Pancreas (tissue), 10 donors: ENCODE results near the gene SLC37A4. TPM values are rescaled to one million over a fixed set of nuclear protein-coding genes. Genes with fewer than 3 reads are reported as not detected.

Experiments
- ATAC-seq, 4 donors: fragments of 200-7000 bp; cut with Tn5 transposase; one replicate each; pipeline versions ENCODE4 v1.8.0 to v1.9.1; 2020; ENCODE audit warnings: mild to moderate bottlenecking in 4 of 4, moderate library complexity in 4 of 4
- DNase-seq, 6 donors: peaks; one replicate each; pipeline ENCODE4 v3.0.0-alpha.2; 2020
- FAIRE-seq: peaks from 2 replicates; lab custom pipeline; 2012; peaks lifted over from hg19 to GRCh38; lab: Jason Lieb, UNC
- H3K27ac ChIP-seq, 4 donors: fragments of 200-600 bp; sonication (generic); 1 replicate in 3 of 4; 2 replicates in 1 of 4; pipeline versions ENCODE4 v1.5.0 to v1.8.0; 2020
- H3K27me3 ChIP-seq, 4 donors: fragments of 200-600 bp; one replicate each; pipeline ENCODE4 v1.8.0; 2021
- H3K36me3 ChIP-seq, 3 donors: fragments of 200-600 bp; sonication (generic) in 1 of 3; one replicate each; pipeline versions ENCODE4 v1.5.0 to v1.8.0; 2020 to 2021
- H3K4me1 ChIP-seq, 3 donors: fragments of 200-600 bp; one replicate each; pipeline ENCODE4 v1.8.0; 2021
- H3K4me3 ChIP-seq, 4 donors: fragments of 200-600 bp; sonication (generic) in 2 of 4; one replicate each; pipeline versions ENCODE4 v1.5.0 to v1.8.0; 2020 to 2021
- H3K9me3 ChIP-seq, 4 donors: fragments of 200-600 bp; one replicate each; pipeline ENCODE4 v1.8.0; 2021
- CTCF ChIP-seq, 4 donors: fragments of 200-600 bp; sonication (generic) in 3 of 4; IDR thresholded peaks; one replicate each; pipeline versions ENCODE4 v1.5.0 to v1.8.0; 2021; ENCODE audit warnings: antibody characterized with exemption in 4 of 4
- WGBS, 2 donors: extraction: QIAGEN DNeasy Blood & Tissue Kit; methylation state at CpG; one replicate each; pipeline ENCODE4 v1.1.7; 2013; 5-methylcytosine and 5-hydroxymethylcytosine counted together
- intact Hi-C, 3 donors: fragments of 100-400 bp; cut with DNase I; formaldehyde crosslinking; loops; one replicate each; pipeline versions ENCODE4 v1.11.1 to v1.14.2; 2022
- polyA plus RNA-seq, 2 donors: library from polyadenylated mRNA; stranded (reverse); fragments of 200-250 nt; gene quantifications; one replicate each; pipeline ENCODE4 v1.2.3, GENCODE V29; 2013
- total RNA-seq, 6 donors: library from RNA; stranded (reverse); fragmentation: NEBNext Ultra II Directional in 4 of 6; extraction: Animal tissue kit (Norgen Biotek cat#: 25700) in 4 of 6; gene quantifications; one replicate each; pipeline versions ENCODE4 v1.2.1 to v1.2.4, GENCODE V29; 2021 to 2023
- donor health status: healthy with polysubstance abuse.
- donor health status: DM: no; HTN: no; CAD: no; lungs with moderate emphysema.
- donor health status: DM: no; HTN: no; CAD: no.
- donor health status: control.
- donor health status: control.
- donor health status: Bipolar disorder and iron deficiency.
- donor health status: DM: yes; HTN: yes; CAD: no.
- donor health status: DM: no; HTN: no; CAD: no.
- donor health status: DM: no; HTN: no; CAD: no.
- donor health status: DM: yes; HTN: yes; CAD: no.

Gene SLC37A4
- total and polyA plus RNA-seq, 8 donors, result 27.1 to 163 (median 38.0) TPM

- intact Hi-C loops, result no loop called here
- 74 to 76% methylated on average over 17 of the region's 17 CpGs for WGBS, 2 donors
- peak in 1 of 6 donors; percentile 48 for DNase-seq
- Histone ChIP-seq H3K9me3 (no peaks in the 10 kb centered on the region), H3K27ac (no peak overlapping the region), H3K36me3 (peaks cover 7 to 73% (median 56%) of the 10 kb centered on the region in 3 donors), H3K27me3 (no peaks in the 10 kb centered on the region), H3K4me3 (no peak overlapping the region), H3K4me1 (peaks cover 0 to 11% (median 0%) of the 10 kb centered on the region in 3 donors)
- ATAC-seq, result no peak
- no peak for FAIRE-seq
- no peak for TF ChIP-seq CTCF (IDR thresholded peaks at IDR 0.05)
Observed at GRCh38 chr11:119051440-119052162, 20.9 kb upstream of the SLC37A4 start.

- peak in 1 of 6 donors; percentile 59 for DNase-seq
- intact Hi-C loops, result no loop called here
- Histone ChIP-seq H3K4me1 (no peaks in the 10 kb centered on the region), H3K36me3 (peaks cover 9 to 86% (median 52%) of the 10 kb centered on the region in 3 donors), H3K9me3 (no peaks in the 10 kb centered on the region), H3K27me3 (no peaks in the 10 kb centered on the region), H3K27ac (no peak overlapping the region), H3K4me3 (no peak overlapping the region)
- FAIRE-seq, result no peak
- TF ChIP-seq CTCF (IDR thresholded peaks at IDR 0.05), result no peak
- ATAC-seq, result no peak
- WGBS, 2 donors, result 87 to 88% methylated on average over 7 of the region's 7 CpGs
Observed at GRCh38 chr11:119049081-119049480, 18.4 kb upstream of the SLC37A4 start.

- no peak for FAIRE-seq
- DNase-seq, result peak in 1 of 6 donors; percentile 42
- 92 to 93% methylated on average over 9 of the region's 9 CpGs for WGBS, 2 donors
Observed at GRCh38 chr11:119048644-119049043, 18.0 kb upstream of the SLC37A4 start.

GRCh38 chr11:119047205-119047604 lies 16.5 kb upstream of the SLC37A4 start:
- 93 to 95% methylated on average over 6 of the region's 6 CpGs for WGBS, 2 donors
- intact Hi-C loops, result no loop called here
- ATAC-seq (no peak), DNase-seq (peak in 1 of 6 donors; percentile 13), FAIRE-seq (no peak)
- Histone ChIP-seq H3K9me3 (no peaks in the 10 kb centered on the region), H3K27me3 (no peaks in the 10 kb centered on the region), H3K4me3 (no peak overlapping the region), H3K27ac (no peak overlapping the region), H3K4me1 (no peaks in the 10 kb centered on the region), H3K36me3 (peaks cover 6 to 69% (median 43%) of the 10 kb centered on the region in 3 donors)
- no peak for TF ChIP-seq CTCF (IDR thresholded peaks at IDR 0.05)

More at GRCh38 chr11:119048644-119049043, 18.0 kb upstream of the SLC37A4 start:
- no peaks in the 10 kb centered on the region for H3K4me1 ChIP-seq
- H3K4me3 ChIP-seq, result no peak overlapping the region
- peaks cover 9 to 82% (median 50%) of the 10 kb centered on the region in 3 donors for H3K36me3 ChIP-seq
- H3K27me3 ChIP-seq, result no peaks in the 10 kb centered on the region
- no peak for TF ChIP-seq CTCF (IDR thresholded peaks at IDR 0.05)
- H3K9me3 ChIP-seq, result no peaks in the 10 kb centered on the region
- H3K27ac ChIP-seq, result no peak overlapping the region
- no peak for ATAC-seq
- intact Hi-C loops, result no loop called here

GRCh38 chr11:119046489-119046888 lies 15.8 kb upstream of the SLC37A4 start:
- Histone ChIP-seq H3K4me1 (no peaks in the 10 kb centered on the region), H3K36me3 (peaks cover 6 to 61% (median 37%) of the 10 kb centered on the region in 3 donors), H3K27ac (no peak overlapping the region), H3K9me3 (no peaks in the 10 kb centered on the region), H3K27me3 (no peaks in the 10 kb centered on the region), H3K4me3 (no peak overlapping the region)
- DNase-seq (no peak), FAIRE-seq (no peak), ATAC-seq (no peak)
- 94 to 96% methylated on average over 6 of the region's 6 CpGs for WGBS, 2 donors
- intact Hi-C loops, result no loop called here
- TF ChIP-seq CTCF (IDR thresholded peaks at IDR 0.05), result no peak
